ENCODE results near the gene MPC1L. TPM values are rescaled to one million over a fixed set of nuclear protein-coding genes. Genes with fewer than 3 reads are reported as not detected.
A peak's percentile ranks its signal among the peaks of the same experiment; 100 is the strongest.

MPC1L gene
- total and polyA plus RNA-seq, 2 of the 8 experiments (the other 6 are each of a cell fraction or from before 2014, with no cell fraction given), result not detected

DNA sequence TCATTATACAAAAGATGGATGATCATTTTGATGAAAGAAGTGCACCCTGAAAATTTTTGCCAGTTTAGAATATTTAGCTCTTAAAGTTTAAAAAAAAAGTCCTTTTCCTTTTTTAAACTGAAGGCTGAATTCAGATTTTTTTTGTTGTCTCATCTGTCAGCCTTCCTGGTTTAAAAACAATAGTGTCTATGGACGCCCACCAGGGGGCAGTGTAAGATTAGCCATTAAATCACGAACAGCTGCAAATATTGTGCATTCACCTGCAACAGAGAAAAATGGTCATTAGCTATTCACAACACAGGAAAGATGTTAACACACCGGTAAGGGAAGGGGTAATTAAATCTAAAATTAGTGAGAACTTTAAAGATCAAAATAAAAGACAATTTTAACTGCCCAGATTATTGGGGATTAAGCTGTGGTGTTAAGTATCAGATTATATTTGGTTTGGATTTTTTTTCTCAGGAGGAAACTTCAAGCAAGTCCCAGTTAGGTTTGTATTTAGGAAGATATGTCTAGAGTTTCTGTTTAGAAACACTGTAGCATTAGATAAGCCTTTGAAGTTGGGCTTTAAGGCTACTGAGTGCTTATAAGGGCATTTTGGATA lies 28.5 kb downstream of the MPC1L start:
- Histone ChIP-seq H3K56ac (replicated peaks; ENCODE audit: insufficient read length, low read depth, low read length) (no peak overlapping the region), H2BK5ac (ENCODE audit: low read depth, low read length) (no peak overlapping the region), H3K23ac (ENCODE audit: insufficient read length) (no peak overlapping the region), H3K79me2 (ENCODE audit: control insufficient read depth in 1 of 2, insufficient read depth in 2 of 2, low read length in 2 of 2) (peaks cover 0 to 1% of the 10 kb centered on the region in 2 experiments; a peak in 2 of 4 replicates), H2AFZ (ENCODE audit: low read length) (no peak overlapping the region), H4K20me1 (replicated peaks in 1 of 2; ENCODE audit: control insufficient read depth in 1 of 2, insufficient read depth in 2 of 2, low read length in 2 of 2) (no peaks in the 10 kb centered on the region), H2BK120ac (replicated peaks; ENCODE audit: low read depth, low read length) (no peak overlapping the region), H3K14ac (ENCODE audit: insufficient read length) (no peak overlapping the region), H3K79me1 (ENCODE audit: low read depth, low read length) (no peaks in the 10 kb centered on the region), H4K91ac (replicated peaks; ENCODE audit: insufficient read length, low read length) (no peak overlapping the region), H3K27ac (ENCODE audit: low read depth, low read length) (no peak overlapping the region), H4K5ac (ENCODE audit: insufficient read length, low read depth, low read length) (no peak overlapping the region), H4K8ac (ENCODE audit: extremely low read depth, insufficient read depth, low read length) (no peak overlapping the region), H3K4me1 (replicated peaks in 1 of 4; ENCODE audit: control insufficient read depth in 3 of 4, insufficient read depth in 4 of 4, low read length in 3 of 4) (peaks cover 0 to 2% (median 0%) of the 10 kb centered on the region in 4 experiments; a peak in 2 of 7 replicates), H3K4ac (replicated peaks; ENCODE audit: insufficient read length, low read depth, low read length) (no peak overlapping the region), H3K23me2 (ENCODE audit: low read depth, low read length) (no peaks in the 10 kb centered on the region), H2BK20ac (ENCODE audit: low read length) (no peak overlapping the region), H3K9me3 (ENCODE audit: insufficient read depth in 2 of 2, low read depth in 1 of 2, low read length in 1 of 2) (no peaks in the 10 kb centered on the region), H2BK15ac (ENCODE audit: low read length) (no peak overlapping the region), H3K36me3 (ENCODE audit: control insufficient read depth in 2 of 4, insufficient read depth in 4 of 4, low read length in 3 of 4) (peaks cover 2 to 54% (median 14%) of the 10 kb centered on the region in 4 experiments; a peak in 6 of 8 replicates), H3K4me3 (ENCODE audit: extremely low read depth in 1 of 4, insufficient read depth in 2 of 4, low read depth in 3 of 4, low read length in 4 of 4) (no peak overlapping the region), H3K9ac (replicated peaks in 1 of 4; ENCODE audit: extremely low read depth in 1 of 4, low read depth in 3 of 4, low read length in 3 of 4) (no peak overlapping the region), H3K4me2 (ENCODE audit: insufficient read depth in 1 of 2, low read depth in 2 of 2, low read length in 2 of 2) (no peak overlapping the region), H3K18ac (ENCODE audit: extremely low read depth, low read length) (no peak overlapping the region), H3K27me3 (replicated peaks in 1 of 4; ENCODE audit: control insufficient read depth in 3 of 4, extremely low read depth in 1 of 4, insufficient read depth in 3 of 4, low read length in 3 of 4) (no peaks in the 10 kb centered on the region), H2AK5ac (ENCODE audit: low read depth, low read length) (no peak overlapping the region), H2BK12ac (ENCODE audit: low read depth, low read length) (no peak overlapping the region)
- CTCF ChIA-PET (ENCODE audit: partially characterized antibody), result interaction anchor here (0.6 to 1.6 kb wide), 8 partner anchors 11 to 587 kb away, joined by 3 to 6 read pairs (median 3); no protein-coding TSS in a partner anchor
- FAIRE-seq (no peak), DNase-seq (ENCODE audit: low read depth in 1 of 2, low spot score in 2 of 2) (peak in 1 of 2 experiments; percentile 53)
- WGBS, 2 experiments (ENCODE audit: extremely low coverage in 1 of 2, insufficient coverage in 1 of 2, insufficient read length in 1 of 2, insufficient replicate concordance in 2 of 2, low coverage in 1 of 2, low lambda C conversion rate in 2 of 2, missing lambda C conversion rate in 1 of 2), result 58% methylated on average over 3 of the region's 3 CpGs; no CpG with 5 or more reads in 1 of the 2 experiments
- POLR2A ChIA-PET (ENCODE audit: partially characterized antibody), result no interaction called here
- TF ChIP-seq RAD21 (IDR thresholded peaks at IDR 0.05 in 1 of 2, conservative IDR thresholded peaks at IDR 0.05 in 1 of 2; ENCODE audit: low read depth in 2 of 2, low read length in 2 of 2), result peak; percentile 43 to 49; a peak in 3 of 4 replicates
- no peak for TF ChIP-seq TEAD4 (IDR thresholded peaks at IDR 0.05; ENCODE audit: low read depth, low read length)
- no peak for TF ChIP-seq BACH1 (IDR thresholded peaks at IDR 0.05; ENCODE audit: low read length)
- TF ChIP-seq CEBPB (IDR thresholded peaks at IDR 0.05; ENCODE audit: low read depth, low read length), result no peak
- no peak for TF ChIP-seq SP1 (IDR thresholded peaks at IDR 0.05; ENCODE audit: low read depth, low read length)
- TF ChIP-seq ZNF274 (IDR thresholded peaks at IDR 0.05; ENCODE audit: borderline replicate concordance, extremely low read depth, low read length), result no peak
- TF ChIP-seq NRF1 (IDR thresholded peaks at IDR 0.05; ENCODE audit: low read depth, low read length), result no peak
- no peak for TF ChIP-seq RFX5 (IDR thresholded peaks at IDR 0.05; ENCODE audit: borderline replicate concordance, low read depth, low read length)
- no peak for TF ChIP-seq GTF2F1 (IDR thresholded peaks at IDR 0.05; ENCODE audit: borderline replicate concordance, low read depth, low read length)
- TF ChIP-seq SIX5 (IDR thresholded peaks at IDR 0.05; ENCODE audit: low read depth, low read length), result no peak
- TF ChIP-seq, protein P1, sequence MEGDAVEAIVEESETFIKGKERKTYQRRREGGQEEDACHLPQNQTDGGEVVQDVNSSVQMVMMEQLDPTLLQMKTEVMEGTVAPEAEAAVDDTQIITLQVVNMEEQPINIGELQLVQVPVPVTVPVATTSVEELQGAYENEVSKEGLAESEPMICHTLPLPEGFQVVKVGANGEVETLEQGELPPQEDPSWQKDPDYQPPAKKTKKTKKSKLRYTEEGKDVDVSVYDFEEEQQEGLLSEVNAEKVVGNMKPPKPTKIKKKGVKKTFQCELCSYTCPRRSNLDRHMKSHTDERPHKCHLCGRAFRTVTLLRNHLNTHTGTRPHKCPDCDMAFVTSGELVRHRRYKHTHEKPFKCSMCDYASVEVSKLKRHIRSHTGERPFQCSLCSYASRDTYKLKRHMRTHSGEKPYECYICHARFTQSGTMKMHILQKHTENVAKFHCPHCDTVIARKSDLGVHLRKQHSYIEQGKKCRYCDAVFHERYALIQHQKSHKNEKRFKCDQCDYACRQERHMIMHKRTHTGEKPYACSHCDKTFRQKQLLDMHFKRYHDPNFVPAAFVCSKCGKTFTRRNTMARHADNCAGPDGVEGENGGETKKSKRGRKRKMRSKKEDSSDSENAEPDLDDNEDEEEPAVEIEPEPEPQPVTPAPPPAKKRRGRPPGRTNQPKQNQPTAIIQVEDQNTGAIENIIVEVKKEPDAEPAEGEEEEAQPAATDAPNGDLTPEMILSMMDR (IDR thresholded peaks at IDR 0.05; ENCODE audit: control extremely low read depth in 1 of 3, insufficient read depth in 1 of 3, low read depth in 1 of 3, low read length in 3 of 3), result peak in 2 of 3 experiments; percentile 26 to 28; a peak in 2 of 4 replicates
